Osteocyte (in vitro differentiated cells): ENCODE measurements around the gene CACNA1S. TPM values are rescaled to one million over a fixed set of nuclear protein-coding genes. Genes with fewer than 3 reads are reported as not detected.

Experiments
- DNase-seq: peaks from one replicate; pipeline ENCODE4 v3.0.0; 2021; ENCODE audit warnings: mixed read lengths; ENCODE audit not compliant: unreplicated experiment; ENCODE audit errors: extremely low spot score
- H3K27ac Mint-ChIP-seq: one replicate; pipeline ENCODE4 v1.8.0; 2021; ENCODE audit warnings: mild to moderate bottlenecking, mixed read lengths; ENCODE audit not compliant: unreplicated experiment
- H3K27me3 Mint-ChIP-seq: one replicate; pipeline ENCODE4 v1.8.0; 2021; ENCODE audit warnings: mixed read lengths; ENCODE audit not compliant: unreplicated experiment
- H3K36me3 Mint-ChIP-seq: one replicate; pipeline ENCODE4 v1.8.0; 2021; ENCODE audit warnings: mixed read lengths; ENCODE audit not compliant: unreplicated experiment
- H3K4me1 Mint-ChIP-seq: one replicate; pipeline ENCODE4 v1.8.0; 2021; ENCODE audit warnings: mixed read lengths; ENCODE audit not compliant: unreplicated experiment
- H3K4me3 Mint-ChIP-seq: one replicate; pipeline ENCODE4 v1.8.0; 2021; ENCODE audit warnings: mild to moderate bottlenecking, moderate library complexity, mixed read lengths; ENCODE audit not compliant: unreplicated experiment
- H3K9me3 Mint-ChIP-seq: one replicate; pipeline ENCODE4 v1.8.0; 2021; ENCODE audit warnings: mixed read lengths; ENCODE audit not compliant: unreplicated experiment
- CTCF ChIP-seq: fragments of 200-600 bp; sonication (generic); IDR thresholded peaks from 2 replicates; pipeline ENCODE4 v1.5.0; 2021; ENCODE audit warnings: antibody characterized with exemption, mild to moderate bottlenecking, moderate library complexity
- total RNA-seq: library from RNA; stranded (reverse); gene quantifications from 2 replicates; pipeline ENCODE4 v1.2.1, GENCODE V29; 2021

The CACNA1S gene
- total RNA-seq, 1 donor from 2014 or later, result not detected

GRCh38 chr1:201021630-201022492 lies 90.4 kb downstream of the CACNA1S start:
- Mint-ChIP-seq H3K4me3 (peak overlapping the region; percentile 67), H3K4me1 (peaks cover 39% of the 10 kb centered on the region), H3K36me3 (no peaks in the 10 kb centered on the region), H3K9me3 (no peaks in the 10 kb centered on the region), H3K27ac (no peak overlapping the region), H3K27me3 (peaks cover 5% of the 10 kb centered on the region)
- DNase-seq, result no peak
- TF ChIP-seq CTCF, result no peak

- no peak overlapping the region for H3K4me3 Mint-ChIP-seq
- no peak for DNase-seq
- peaks cover 45% of the 10 kb centered on the region for H3K4me1 Mint-ChIP-seq
- no peaks in the 10 kb centered on the region for H3K36me3 Mint-ChIP-seq
- peaks cover 5% of the 10 kb centered on the region for H3K27me3 Mint-ChIP-seq
- TF ChIP-seq CTCF, result peak; percentile 41
- no peaks in the 10 kb centered on the region for H3K9me3 Mint-ChIP-seq
- no peak overlapping the region for H3K27ac Mint-ChIP-seq
Measured at GRCh38 chr1:201020721-201021629, 91.3 kb downstream of the CACNA1S start.

GRCh38 chr1:201020040-201020591 lies 92.1 kb downstream of the CACNA1S start:
- H3K27ac Mint-ChIP-seq, result no peak overlapping the region
- H3K4me1 Mint-ChIP-seq, result peaks cover 45% of the 10 kb centered on the region
- H3K27me3 Mint-ChIP-seq, result peaks cover 7% of the 10 kb centered on the region
- H3K4me3 Mint-ChIP-seq, result no peak overlapping the region
- no peaks in the 10 kb centered on the region for H3K36me3 Mint-ChIP-seq
- DNase-seq, result no peak
- no peak for TF ChIP-seq CTCF
- H3K9me3 Mint-ChIP-seq, result no peaks in the 10 kb centered on the region

- Mint-ChIP-seq H3K27me3 (peaks cover 7% of the 10 kb centered on the region), H3K27ac (no peak overlapping the region), H3K4me3 (no peak overlapping the region), H3K4me1 (peaks cover 41% of the 10 kb centered on the region), H3K9me3 (no peaks in the 10 kb centered on the region), H3K36me3 (no peaks in the 10 kb centered on the region)
- no peak for DNase-seq
- TF ChIP-seq CTCF, result no peak
Measured at GRCh38 chr1:201019321-201019977, 92.8 kb downstream of the CACNA1S start.
